Fibroblast of peridontal ligament (primary cell): ENCODE data around the gene CERS6.
A peak's percentile ranks its signal among the peaks of the same experiment; 100 is the strongest.

ENCODE experiments used
- DNase-seq: peaks from one replicate; pipeline ENCODE4 v3.0.0-alpha.2; 2010; ENCODE audit errors: extremely low read depth

Gene CERS6

GRCh38 chr2:168666339-168666738, 210.3 kb downstream of the CERS6 start:
- DNase-seq = peak; percentile 61

GRCh38 chr2:168667156-168667555, 211.1 kb downstream of the CERS6 start:
- DNase-seq = no peak

GRCh38 chr2:168669151-168669550, 213.1 kb downstream of the CERS6 start:
- DNase-seq = no peak

- DNase-seq = no peak
Observed at GRCh38 chr2:168670478-168670877, 214.4 kb downstream of the CERS6 start.

- peak; percentile 45 for DNase-seq
Observed at GRCh38 chr2:168671932-168672331, 215.9 kb downstream of the CERS6 start.

GRCh38 chr2:168673265-168674189, 217.5 kb downstream of the CERS6 start:
- DNase-seq = no peak

- DNase-seq = no peak
Observed at GRCh38 chr2:168678153-168678853, 222.2 kb downstream of the CERS6 start.

GRCh38 chr2:168679081-168679480, 223.0 kb downstream of the CERS6 start:
- no peak for DNase-seq

- no peak for DNase-seq
Observed at GRCh38 chr2:168679741-168680310, 223.8 kb downstream of the CERS6 start.

GRCh38 chr2:168683996-168684395, 227.9 kb downstream of the CERS6 start:
- DNase-seq = no peak

GRCh38 chr2:168684921-168685599, 229.0 kb downstream of the CERS6 start:
- DNase-seq = peak; percentile 30

GRCh38 chr2:168685600-168686451, 229.8 kb downstream of the CERS6 start:
- no peak for DNase-seq

GRCh38 chr2:168686452-168687191, 230.6 kb downstream of the CERS6 start:
- DNase-seq = peak; percentile 42

- peak; percentile 63 for DNase-seq
Observed at GRCh38 chr2:168687314-168687713, 231.2 kb downstream of the CERS6 start.

GRCh38 chr2:168690381-168690885, 234.4 kb downstream of the CERS6 start:
- DNase-seq = no peak

GRCh38 chr2:168691221-168691620, 235.1 kb downstream of the CERS6 start:
- DNase-seq = no peak

GRCh38 chr2:168692132-168692744, 236.2 kb downstream of the CERS6 start:
- no peak for DNase-seq

- DNase-seq = no peak
Observed at GRCh38 chr2:168694173-168694572, 238.1 kb downstream of the CERS6 start.

- no peak for DNase-seq
Observed at GRCh38 chr2:168694866-168695265, 238.8 kb downstream of the CERS6 start.

- DNase-seq = peak; percentile 20
Observed at GRCh38 chr2:168697668-168698121, 241.6 kb downstream of the CERS6 start.
